Thyroid gland (tissue), 4 donors: ENCODE data around the gene ARHGAP4. TPM values are rescaled to one million over a fixed set of nuclear protein-coding genes. Genes with fewer than 3 reads are reported as not detected.

ENCODE experiments used
- DNase-seq, 2 donors: peaks; one replicate each; pipeline ENCODE4 v3.0.0-alpha.2; 2019
- H3K27ac ChIP-seq, 3 donors: fragments of 200-600 bp; sonication (generic); 1 replicate in 2 of 3; 2 replicates in 1 of 3; pipeline ENCODE4 v1.5.1; 2016 to 2019; ENCODE audit warnings: mild to moderate bottlenecking in 1 of 3, moderate library complexity in 1 of 3
- H3K27me3 ChIP-seq: fragments of 200-600 bp; sonication (generic); one replicate; pipeline ENCODE4 v1.5.1; 2019
- H3K36me3 ChIP-seq, 2 donors: fragments of 200-600 bp; sonication (generic); one replicate each; pipeline ENCODE4 v1.5.1; 2016 to 2019
- H3K4me1 ChIP-seq, 2 donors: fragments of 200-600 bp; sonication (generic); one replicate each; pipeline ENCODE4 v1.5.1; 2017 to 2019
- H3K4me3 ChIP-seq, 3 donors: fragments of 200-600 bp; sonication (generic); replicated peaks in 1 of 3; 1 replicate in 2 of 3; 2 replicates in 1 of 3; pipeline ENCODE4 v1.5.1; 2016; ENCODE audit warnings: mild to moderate bottlenecking in 1 of 3
- H3K9me3 ChIP-seq: fragments of 200-600 bp; sonication (generic); one replicate; pipeline ENCODE4 v1.5.1; 2017
- POLR2A ChIP-seq, 2 donors: fragments of 450-650 bp; IDR thresholded peaks; one replicate each; pipeline ENCODE4 v1.6.1; 2017; ENCODE audit warnings: antibody characterized with exemption in 2 of 2, mild to moderate bottlenecking in 2 of 2, moderate library complexity in 1 of 2
- WGBS, 2 donors: methylation state at CpG; one replicate each; pipeline ENCODE4 v1.1.5; 2017; 5-methylcytosine and 5-hydroxymethylcytosine counted together
- intact Hi-C: fragments of 100-400 bp; cut with DNase I; formaldehyde crosslinking; loops from one replicate; pipeline ENCODE4 v1.15.1; 2023
- total RNA-seq, 4 donors: library from RNA; depleted of rRNA; stranded (reverse); fragments of >200 nt; gene quantifications; one replicate each; pipeline ENCODE4 v1.2.3, GENCODE V29; 2016
- TF ChIP-seq, protein P1 (sequence below), 6 experiments: fragments of 200-600 bp in 3 of 6; fragments of 450-650 bp in 3 of 6; sonication (generic) in 3 of 6; IDR thresholded peaks; one replicate each; pipeline ENCODE4 v1.5.1; 2016 to 2019; ENCODE audit warnings: antibody characterized with exemption in 6 of 6, mild to moderate bottlenecking in 2 of 6, inconsistent platforms in 1 of 6, moderate library complexity in 1 of 6

The ARHGAP4 gene
- total RNA-seq, 4 donors from 2014 or later: 6.5 to 37.0 (median 12.2) TPM

DNA sequence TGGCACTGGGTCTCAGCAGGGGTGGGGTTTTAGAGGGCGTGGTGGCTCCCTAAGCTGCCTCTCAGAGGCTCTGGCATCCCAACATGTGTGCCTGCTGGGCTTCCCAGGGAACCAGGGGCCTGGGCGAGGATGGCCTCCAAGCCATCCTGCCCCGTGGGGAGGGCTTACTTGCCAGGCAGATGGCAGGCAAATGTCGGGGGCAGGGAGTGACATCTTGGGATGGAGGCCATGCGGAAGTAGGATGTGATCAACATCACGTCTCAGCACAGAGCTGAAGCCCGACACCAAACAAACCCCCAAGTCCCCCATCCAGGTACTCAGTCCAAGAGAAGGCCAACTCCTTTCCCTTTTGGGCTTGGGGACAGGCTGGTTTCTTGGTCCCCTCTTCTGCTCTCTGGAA lies 44.8 kb downstream of the ARHGAP4 start:
- peaks cover 20% of the 10 kb centered on the region for H3K27me3 ChIP-seq
- no peak for DNase-seq
- no peak overlapping the region for H3K27ac ChIP-seq
- H3K36me3 ChIP-seq: no peaks in the 10 kb centered on the region
- no peak overlapping the region for H3K4me3 ChIP-seq
- no peak for TF ChIP-seq POLR2A (IDR thresholded peaks at IDR 0.05)
- TF ChIP-seq, protein P1, sequence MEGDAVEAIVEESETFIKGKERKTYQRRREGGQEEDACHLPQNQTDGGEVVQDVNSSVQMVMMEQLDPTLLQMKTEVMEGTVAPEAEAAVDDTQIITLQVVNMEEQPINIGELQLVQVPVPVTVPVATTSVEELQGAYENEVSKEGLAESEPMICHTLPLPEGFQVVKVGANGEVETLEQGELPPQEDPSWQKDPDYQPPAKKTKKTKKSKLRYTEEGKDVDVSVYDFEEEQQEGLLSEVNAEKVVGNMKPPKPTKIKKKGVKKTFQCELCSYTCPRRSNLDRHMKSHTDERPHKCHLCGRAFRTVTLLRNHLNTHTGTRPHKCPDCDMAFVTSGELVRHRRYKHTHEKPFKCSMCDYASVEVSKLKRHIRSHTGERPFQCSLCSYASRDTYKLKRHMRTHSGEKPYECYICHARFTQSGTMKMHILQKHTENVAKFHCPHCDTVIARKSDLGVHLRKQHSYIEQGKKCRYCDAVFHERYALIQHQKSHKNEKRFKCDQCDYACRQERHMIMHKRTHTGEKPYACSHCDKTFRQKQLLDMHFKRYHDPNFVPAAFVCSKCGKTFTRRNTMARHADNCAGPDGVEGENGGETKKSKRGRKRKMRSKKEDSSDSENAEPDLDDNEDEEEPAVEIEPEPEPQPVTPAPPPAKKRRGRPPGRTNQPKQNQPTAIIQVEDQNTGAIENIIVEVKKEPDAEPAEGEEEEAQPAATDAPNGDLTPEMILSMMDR (IDR thresholded peaks at IDR 0.05): no peak
- H3K4me1 ChIP-seq: no peaks in the 10 kb centered on the region
- WGBS, 2 donors: 75% methylated on average over 1 of the region's 7 CpGs; no CpG with 5 or more reads in 1 of the 2 donors
- no peaks in the 10 kb centered on the region for H3K9me3 ChIP-seq
- intact Hi-C loops: no loop called here

DNA sequence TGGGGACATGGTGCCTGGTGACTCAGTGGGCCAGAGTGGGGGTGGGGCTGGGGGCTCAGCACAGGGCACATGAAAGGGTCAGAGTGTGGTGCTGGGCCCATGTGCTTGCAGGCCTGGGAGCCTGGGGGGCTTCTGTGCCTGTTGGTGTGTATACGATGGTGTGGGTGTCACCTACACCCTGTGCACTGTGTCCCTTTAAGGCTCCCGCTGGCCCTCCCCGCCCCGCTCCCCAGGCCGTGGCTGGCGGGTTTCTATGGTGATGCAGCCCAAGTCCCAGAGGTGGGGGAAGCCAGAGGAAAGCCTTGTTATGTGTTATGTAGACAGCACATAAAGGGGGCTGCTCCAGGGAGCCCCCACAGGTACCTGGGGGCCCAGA lies 45.6 kb downstream of the ARHGAP4 start:
- no peak overlapping the region for H3K4me3 ChIP-seq
- H3K4me1 ChIP-seq: no peaks in the 10 kb centered on the region
- intact Hi-C loops: no loop called here
- H3K36me3 ChIP-seq: no peaks in the 10 kb centered on the region
- 27% methylated on average over 3 of the region's 6 CpGs; no CpG with 5 or more reads in 1 of the 2 donors for WGBS, 2 donors
- H3K27me3 ChIP-seq: peaks cover 19% of the 10 kb centered on the region
- no peak for DNase-seq
- H3K9me3 ChIP-seq: no peaks in the 10 kb centered on the region
- no peak for TF ChIP-seq POLR2A (IDR thresholded peaks at IDR 0.05)
- no peak overlapping the region for H3K27ac ChIP-seq

DNA sequence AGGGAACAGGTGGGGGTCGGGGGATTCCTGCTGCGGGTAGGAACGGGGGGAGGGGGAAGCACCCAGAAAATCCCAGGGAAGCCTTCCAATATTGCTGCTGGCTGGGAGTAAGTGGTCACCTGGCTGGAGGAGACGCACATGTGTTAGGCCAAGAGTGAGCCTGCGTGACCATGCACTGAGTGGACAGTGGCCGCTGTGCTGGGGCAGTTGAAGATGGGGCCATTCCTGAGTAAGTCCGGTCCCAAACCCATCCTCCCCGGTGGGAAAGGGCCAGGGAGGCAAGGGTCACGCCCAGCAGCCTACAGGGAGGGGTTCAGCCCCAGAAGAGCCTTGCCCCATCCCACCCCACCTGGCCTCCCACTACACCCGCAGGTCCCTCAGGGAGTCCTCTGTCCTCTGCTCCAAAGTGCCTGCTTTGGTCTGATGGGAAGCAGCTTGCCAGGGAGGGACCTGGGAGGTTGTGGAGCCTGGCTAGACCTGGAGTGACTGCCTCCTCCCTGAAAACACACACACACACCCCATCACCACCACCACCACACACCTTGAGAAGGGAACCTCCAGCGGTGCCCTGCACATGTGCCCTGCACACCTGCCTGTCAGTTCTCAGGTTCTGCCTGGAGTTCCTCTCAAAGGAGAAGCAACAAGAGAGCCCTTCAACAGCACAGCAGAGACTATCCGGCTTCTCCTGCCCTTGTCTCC lies 46.2 kb downstream of the ARHGAP4 start:
- Histone ChIP-seq H3K27me3 (peaks cover 14% of the 10 kb centered on the region), H3K27ac (no peak overlapping the region), H3K4me3 (no peak overlapping the region), H3K9me3 (no peaks in the 10 kb centered on the region), H3K36me3 (no peaks in the 10 kb centered on the region), H3K4me1 (no peaks in the 10 kb centered on the region)
- no peak for TF ChIP-seq POLR2A (IDR thresholded peaks at IDR 0.05)
- TF ChIP-seq, protein P1 (IDR thresholded peaks at IDR 0.05): no peak
- intact Hi-C loops: loop anchor here (10.0 kb wide), 1 partner anchor 55 kb away; the partner anchor contains the start of gene NAA10
- no peak for DNase-seq
- WGBS, 2 donors: 39 to 60% methylated on average over 2 to 6 of the region's 12 CpGs

DNA sequence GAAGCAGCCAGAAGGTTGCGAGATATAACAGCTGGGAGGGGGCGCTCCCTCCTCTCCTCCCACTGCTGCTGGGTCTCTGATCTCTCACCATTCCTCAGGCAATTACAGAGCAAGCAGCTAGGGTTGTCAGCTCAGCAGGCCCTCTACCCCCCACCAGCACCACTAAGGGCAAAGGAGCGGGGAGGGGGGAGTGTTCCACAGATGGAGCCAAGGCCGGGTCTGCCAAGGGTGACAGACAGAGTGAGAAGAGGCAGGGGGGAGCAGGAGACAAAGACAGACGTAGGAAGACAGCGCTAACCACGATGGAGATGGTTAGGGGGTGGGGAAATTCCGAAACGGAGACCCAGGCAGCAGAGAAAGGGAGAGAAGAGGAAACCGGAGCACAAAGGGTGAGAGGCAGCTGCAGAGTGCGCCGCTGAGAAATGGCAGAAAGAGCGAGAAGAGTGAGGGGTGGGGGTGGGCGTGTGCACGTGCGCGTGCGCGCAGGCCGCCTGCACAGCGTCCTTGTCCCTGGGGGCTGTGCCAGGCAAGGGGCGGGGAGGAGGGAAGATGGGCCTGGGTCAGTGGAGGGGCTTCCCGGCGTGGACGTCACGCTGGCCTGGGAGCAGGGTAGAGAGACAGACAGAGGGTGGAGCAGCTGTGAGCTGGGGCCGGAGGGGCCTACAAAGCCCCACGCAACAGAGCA lies 47.0 kb downstream of the ARHGAP4 start:
- DNase-seq: no peak
- WGBS, 2 donors: 5 to 9% methylated on average over 17 of the region's 28 CpGs
- no peak for TF ChIP-seq POLR2A (IDR thresholded peaks at IDR 0.05)
- TF ChIP-seq, protein P1 (IDR thresholded peaks at IDR 0.05): no peak
- intact Hi-C loops: loop anchor here (10.0 kb wide), 1 partner anchor 56 kb away; the partner anchor contains the start of gene NAA10
- H3K27me3 ChIP-seq: peaks cover 6% of the 10 kb centered on the region
- no peaks in the 10 kb centered on the region for H3K4me1 ChIP-seq
- no peak overlapping the region for H3K27ac ChIP-seq
- no peak overlapping the region for H3K4me3 ChIP-seq
- no peaks in the 10 kb centered on the region for H3K36me3 ChIP-seq
- no peaks in the 10 kb centered on the region for H3K9me3 ChIP-seq

DNA sequence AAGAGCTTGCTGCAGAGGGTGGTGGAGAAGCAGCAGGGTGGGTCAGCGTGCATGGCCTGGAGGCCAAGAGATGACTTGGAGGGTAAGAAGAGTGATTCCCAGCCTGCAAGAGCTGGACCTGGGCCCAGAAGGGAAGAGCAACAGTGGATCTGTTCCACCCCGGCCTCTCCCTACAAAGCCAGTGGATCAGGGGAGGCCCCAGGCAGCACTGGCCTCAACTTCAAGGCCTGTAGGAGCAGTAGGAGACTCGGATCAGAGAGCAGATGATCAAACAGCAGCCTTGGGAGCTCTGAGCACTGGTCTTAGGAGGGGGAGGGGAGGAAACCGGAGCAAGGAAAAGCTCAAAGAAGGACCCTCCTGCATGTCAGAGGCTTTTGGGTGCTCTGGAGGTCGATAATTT lies 47.7 kb downstream of the ARHGAP4 start:
- H3K4me1 ChIP-seq: no peaks in the 10 kb centered on the region
- 26 to 47% methylated on average over 5 of the region's 5 CpGs for WGBS, 2 donors
- TF ChIP-seq POLR2A (IDR thresholded peaks at IDR 0.05): no peak
- TF ChIP-seq, protein P1 (IDR thresholded peaks at IDR 0.05): no peak
- no peak overlapping the region for H3K27ac ChIP-seq
- H3K27me3 ChIP-seq: peaks cover 5% of the 10 kb centered on the region
- no peak for DNase-seq
- intact Hi-C loops: loop anchor here (10.0 kb wide), 1 partner anchor 56 kb away; the partner anchor contains the start of gene NAA10
- H3K9me3 ChIP-seq: no peaks in the 10 kb centered on the region
- H3K4me3 ChIP-seq: no peak overlapping the region
- no peaks in the 10 kb centered on the region for H3K36me3 ChIP-seq
